Measurements from ENCODE around the gene MAPK8IP1.

MAPK8IP1 gene

DNA sequence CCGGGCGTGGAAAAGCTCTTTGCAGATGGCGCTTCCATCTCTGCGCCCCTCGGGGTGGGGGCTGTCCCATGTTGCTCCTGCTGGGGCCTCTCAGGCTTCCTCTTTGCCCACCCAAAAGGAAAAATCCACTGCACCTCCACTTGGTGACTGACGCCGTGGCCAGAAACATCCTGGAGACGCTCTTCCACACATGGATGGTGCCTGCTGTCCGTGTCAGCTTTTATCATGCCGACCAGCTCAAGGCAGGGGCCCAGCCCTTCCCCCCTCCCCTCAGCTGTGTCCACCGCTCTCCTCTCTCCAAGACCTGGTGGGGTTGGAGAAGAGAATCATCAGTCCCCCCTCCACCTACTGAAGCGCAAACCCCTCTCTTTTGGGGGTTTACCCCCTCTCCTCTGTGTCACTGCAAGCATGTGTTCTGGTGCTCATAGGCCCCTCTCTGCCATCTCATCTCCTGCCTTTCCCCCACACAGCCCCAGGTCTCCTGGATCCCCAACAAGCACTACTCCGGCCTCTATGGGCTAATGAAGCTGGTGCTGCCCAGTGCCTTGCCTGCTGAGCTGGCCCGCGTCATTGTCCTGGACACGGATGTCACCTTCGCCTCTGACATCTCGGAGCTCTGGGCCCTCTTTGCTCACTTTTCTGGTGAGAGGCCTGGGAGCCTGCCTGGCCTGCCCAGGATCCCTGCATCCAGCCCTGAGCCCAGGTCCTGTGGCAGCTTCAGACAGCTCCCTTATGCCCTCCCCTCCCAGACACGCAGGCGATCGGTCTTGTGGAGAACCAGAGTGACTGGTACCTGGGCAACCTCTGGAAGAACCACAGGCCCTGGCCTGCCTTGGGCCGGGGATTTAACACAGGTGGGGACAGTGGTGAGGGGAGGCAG lies 38.8 kb downstream of the MAPK8IP1 start:
- H3K4me1 Mint-ChIP-seq, result peaks cover 25% of the 10 kb centered on the region
- no peak overlapping the region for H3K27ac Mint-ChIP-seq
- H3K36me3 Mint-ChIP-seq (ENCODE audit: low read depth), result no peaks in the 10 kb centered on the region
- H3K9me3 Mint-ChIP-seq, result peaks cover 6% of the 10 kb centered on the region
- peaks cover 60% of the 10 kb centered on the region for H3K27me3 Mint-ChIP-seq (ENCODE audit: low read depth, poor library complexity)
- TF ChIP-seq, protein P1, sequence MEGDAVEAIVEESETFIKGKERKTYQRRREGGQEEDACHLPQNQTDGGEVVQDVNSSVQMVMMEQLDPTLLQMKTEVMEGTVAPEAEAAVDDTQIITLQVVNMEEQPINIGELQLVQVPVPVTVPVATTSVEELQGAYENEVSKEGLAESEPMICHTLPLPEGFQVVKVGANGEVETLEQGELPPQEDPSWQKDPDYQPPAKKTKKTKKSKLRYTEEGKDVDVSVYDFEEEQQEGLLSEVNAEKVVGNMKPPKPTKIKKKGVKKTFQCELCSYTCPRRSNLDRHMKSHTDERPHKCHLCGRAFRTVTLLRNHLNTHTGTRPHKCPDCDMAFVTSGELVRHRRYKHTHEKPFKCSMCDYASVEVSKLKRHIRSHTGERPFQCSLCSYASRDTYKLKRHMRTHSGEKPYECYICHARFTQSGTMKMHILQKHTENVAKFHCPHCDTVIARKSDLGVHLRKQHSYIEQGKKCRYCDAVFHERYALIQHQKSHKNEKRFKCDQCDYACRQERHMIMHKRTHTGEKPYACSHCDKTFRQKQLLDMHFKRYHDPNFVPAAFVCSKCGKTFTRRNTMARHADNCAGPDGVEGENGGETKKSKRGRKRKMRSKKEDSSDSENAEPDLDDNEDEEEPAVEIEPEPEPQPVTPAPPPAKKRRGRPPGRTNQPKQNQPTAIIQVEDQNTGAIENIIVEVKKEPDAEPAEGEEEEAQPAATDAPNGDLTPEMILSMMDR (IDR thresholded peaks at IDR 0.05), result no peak
- H3K4me3 Mint-ChIP-seq, result peak overlapping the region; percentile 60
- no peak for DNase-seq

DNA sequence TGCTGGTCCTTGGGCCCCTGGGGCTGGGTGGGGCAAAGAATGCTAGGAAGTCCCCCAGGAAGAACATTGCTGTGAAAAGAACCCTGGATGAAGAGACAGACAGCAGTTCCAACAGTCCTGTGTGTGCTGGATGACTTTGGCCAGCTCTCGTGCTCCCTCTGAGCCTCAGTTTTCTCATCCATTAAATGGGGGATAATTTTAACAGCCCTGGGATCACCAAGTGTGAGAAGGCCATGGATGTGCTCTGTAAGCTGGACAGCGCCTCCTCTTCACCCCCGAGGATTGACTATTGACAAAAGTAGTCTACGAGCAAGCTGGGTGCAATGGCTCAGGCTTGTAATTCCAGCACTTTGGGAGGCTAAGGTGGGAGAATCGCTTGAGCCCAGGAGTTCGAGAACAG lies 39.5 kb downstream of the MAPK8IP1 start:
- H3K27ac Mint-ChIP-seq, result no peak overlapping the region
- H3K4me1 Mint-ChIP-seq, result peaks cover 30% of the 10 kb centered on the region
- H3K9me3 Mint-ChIP-seq, result peaks cover 6% of the 10 kb centered on the region
- no peaks in the 10 kb centered on the region for H3K36me3 Mint-ChIP-seq (ENCODE audit: low read depth)
- TF ChIP-seq, protein P1 (IDR thresholded peaks at IDR 0.05), result no peak
- H3K27me3 Mint-ChIP-seq (ENCODE audit: low read depth, poor library complexity), result peaks cover 61% of the 10 kb centered on the region
- no peak for DNase-seq
- H3K4me3 Mint-ChIP-seq, result no peak overlapping the region

DNA sequence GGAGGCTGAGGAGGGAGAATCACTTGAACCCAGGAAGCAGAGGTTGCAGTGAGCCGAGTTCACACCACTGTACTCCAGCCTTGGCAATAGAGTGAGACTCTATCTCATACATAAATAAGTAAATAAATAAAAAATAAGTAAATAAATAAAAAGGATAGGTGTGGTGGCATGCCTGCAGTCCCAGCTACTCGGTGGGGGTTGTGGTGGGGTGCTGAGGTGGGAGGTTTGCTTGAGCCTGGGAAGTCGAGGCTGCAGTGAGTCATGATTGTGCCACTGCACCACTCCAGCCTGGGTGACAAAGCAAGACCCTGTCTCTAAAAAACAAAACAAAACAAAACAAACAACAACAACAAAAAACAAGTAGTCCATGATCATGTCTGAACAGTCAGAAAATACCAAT lies 40.1 kb downstream of the MAPK8IP1 start:
- H3K36me3 Mint-ChIP-seq (ENCODE audit: low read depth), result no peaks in the 10 kb centered on the region
- no peak overlapping the region for H3K27ac Mint-ChIP-seq
- no peak overlapping the region for H3K4me3 Mint-ChIP-seq
- peaks cover 35% of the 10 kb centered on the region for H3K4me1 Mint-ChIP-seq
- peaks cover 57% of the 10 kb centered on the region for H3K27me3 Mint-ChIP-seq (ENCODE audit: low read depth, poor library complexity)
- TF ChIP-seq, protein P1 (IDR thresholded peaks at IDR 0.05), result no peak
- peaks cover 6% of the 10 kb centered on the region for H3K9me3 Mint-ChIP-seq
- no peak for DNase-seq

DNA sequence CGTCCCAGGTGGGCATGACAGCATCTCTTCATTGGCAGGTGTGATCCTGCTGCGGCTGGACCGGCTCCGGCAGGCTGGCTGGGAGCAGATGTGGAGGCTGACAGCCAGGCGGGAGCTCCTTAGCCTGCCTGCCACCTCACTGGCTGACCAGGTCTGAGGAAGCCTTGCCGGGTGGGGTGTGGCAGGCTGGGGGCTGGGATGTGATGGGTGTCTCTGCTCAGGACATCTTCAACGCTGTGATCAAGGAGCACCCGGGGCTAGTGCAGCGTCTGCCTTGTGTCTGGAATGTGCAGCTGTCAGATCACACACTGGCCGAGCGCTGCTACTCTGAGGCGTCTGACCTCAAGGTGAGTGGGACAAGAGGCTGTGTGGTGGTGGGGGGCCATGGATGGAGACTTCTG lies 40.5 kb downstream of the MAPK8IP1 start:
- H3K4me3 Mint-ChIP-seq, result no peak overlapping the region

DNA sequence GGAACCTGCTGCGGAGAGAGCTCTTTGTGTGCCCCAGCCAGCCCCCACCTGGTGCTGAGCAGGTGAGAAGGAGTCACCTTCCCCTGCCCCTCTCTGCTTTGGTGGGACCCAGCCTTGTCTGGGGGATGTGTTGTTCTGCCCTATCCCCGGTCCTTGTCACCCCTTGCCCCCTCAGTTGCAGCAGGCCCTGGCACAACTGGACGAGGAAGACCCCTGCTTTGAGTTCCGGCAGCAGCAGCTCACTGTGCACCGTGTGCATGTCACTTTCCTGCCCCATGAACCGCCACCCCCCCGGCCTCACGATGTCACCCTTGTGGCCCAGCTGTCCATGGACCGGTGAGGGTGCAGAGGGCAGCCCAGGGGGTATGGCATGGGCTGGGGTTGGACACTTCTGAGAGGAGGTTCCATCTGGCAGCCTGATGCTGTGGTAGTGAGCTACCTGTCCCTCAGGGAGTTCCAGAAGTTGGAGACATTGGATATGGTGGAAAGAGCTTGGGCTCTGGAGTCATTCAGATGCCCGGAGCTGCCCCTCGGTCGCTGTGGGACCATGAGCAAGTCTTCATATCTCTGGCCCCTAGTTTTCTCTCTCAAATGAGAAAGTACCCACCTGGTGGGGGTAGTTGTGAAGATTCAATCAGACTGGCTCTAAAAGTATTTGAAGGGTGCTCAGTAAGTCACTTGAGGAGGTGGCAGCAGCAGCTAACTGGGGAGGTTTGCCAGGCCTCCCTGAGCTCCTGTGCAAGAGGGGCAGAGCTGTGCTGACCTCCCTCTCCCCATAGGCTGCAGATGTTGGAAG lies 41.3 kb downstream of the MAPK8IP1 start:
- Mint-ChIP-seq H3K36me3 (ENCODE audit: low read depth) (peaks cover 4% of the 10 kb centered on the region), H3K9me3 (peaks cover 6% of the 10 kb centered on the region), H3K4me3 (no peak overlapping the region), H3K4me1 (peaks cover 32% of the 10 kb centered on the region), H3K27ac (no peak overlapping the region), H3K27me3 (ENCODE audit: low read depth, poor library complexity) (peaks cover 45% of the 10 kb centered on the region)
- no peak for DNase-seq
- TF ChIP-seq, protein P1 (IDR thresholded peaks at IDR 0.05), result no peak

More for the DNA sequence above, 40.5 kb downstream of the MAPK8IP1 start:
- Mint-ChIP-seq H3K9me3 (peaks cover 6% of the 10 kb centered on the region), H3K36me3 (ENCODE audit: low read depth) (no peaks in the 10 kb centered on the region), H3K27ac (no peak overlapping the region), H3K4me1 (peaks cover 32% of the 10 kb centered on the region), H3K27me3 (ENCODE audit: low read depth, poor library complexity) (peaks cover 52% of the 10 kb centered on the region)
- DNase-seq, result no peak
- TF ChIP-seq, protein P1 (IDR thresholded peaks at IDR 0.05), result no peak

All from nephron progenitor cell (in vitro differentiated cells).